Stimulated activated CD4-positive, alpha-beta T cell treated with anti-CD3 and anti-CD28 coated beads, Interleukin-4, amount 100 ng/mL, for 4 hours (primary cell): ENCODE data around the gene PHF1.

Source experiments
- DNase-seq, 2 experiments: peaks; one replicate each; pipeline ENCODE4 v3.0.0-alpha.2; 2020

PHF1 gene

GRCh38 chr6:33459226-33459625, 48.4 kb downstream of the PHF1 start:
- no peak for DNase-seq
